GM12878 (cell line): ENCODE measurements around the gene CNN1. TPM values are rescaled to one million over a fixed set of nuclear protein-coding genes. Genes with fewer than 3 reads are reported as not detected.

ENCODE experiments used
- ATAC-seq: fragments of 200-7000 bp; cut with Tn5 transposase; 3 replicates; pipeline ENCODE4 v1.9.1; 2020; ENCODE audit warnings: mild to moderate bottlenecking, moderate library complexity
- BruUV-seq: library from RNA; stranded (reverse); fragments of 400-500 nt; replicated peaks from 2 replicates; lab custom pipeline; 2021; lab: Mats Ljungman, UMichigan
- CTCF ChIA-PET: fragments of 300-600 bp; sonication (Branson Sonifier 250); formaldehyde crosslinking; extraction: SDS; loops from one replicate; lab custom pipeline; 2021; ENCODE audit warnings: inconsistent platforms; lab: Yijun Ruan, JAX
- POLR2A ChIA-PET: fragments of 350-600 bp; formaldehyde crosslinking; extraction: SDS; loops from one replicate; lab custom pipeline; 2021; ENCODE audit warnings: inconsistent platforms; lab: Charles Lee
- RAD21 ChIA-PET: fragments of 300-600 bp; sonication (Branson Sonifier 250); formaldehyde crosslinking; loops from one replicate; lab custom pipeline; 2023; ENCODE audit warnings: antibody characterized with exemption; ENCODE audit not compliant: unreplicated experiment; lab: Charles Lee
- SMC1A ChIA-PET: fragments of 300-600 bp; sonication (Branson Sonifier 250); formaldehyde crosslinking; loops from one replicate; lab custom pipeline; 2023; ENCODE audit not compliant: unreplicated experiment, uncharacterized antibody; lab: Charles Lee
- DNase-seq: peaks from one replicate; pipeline ENCODE4 v3.0.0-alpha.2; 2011; ENCODE audit warnings: low read depth, low spot score
- FAIRE-seq: peaks from 3 replicates; lab custom pipeline; 2011; peaks lifted over from hg19 to GRCh38; lab: Jason Lieb, UNC
- H2AFZ ChIP-seq: 2 replicates; pipeline ENCODE4 v1.6.0; 2011; ENCODE audit warnings: low read depth, low read length, control low read depth; ENCODE audit not compliant: control insufficient read depth
- H3K27ac ChIP-seq: 2 replicates; pipeline ENCODE4 v1.5.1; 2011; ENCODE audit warnings: control low read depth; ENCODE audit not compliant: control insufficient read depth, insufficient read depth
- H3K27me3 ChIP-seq, 2 experiments: replicated peaks in 1 of 2; 2 replicates each; pipeline versions ENCODE4 v1.6.0 to v1.6.1; 2011; ENCODE audit warnings: low read length in 1 of 2; ENCODE audit not compliant: control insufficient read depth in 2 of 2, insufficient read depth in 2 of 2
- H3K36me3 ChIP-seq, 2 experiments: 2 replicates each; pipeline ENCODE4 v1.5.1; 2011; ENCODE audit warnings: low read length in 1 of 2; ENCODE audit not compliant: control insufficient read depth in 2 of 2, insufficient read depth in 2 of 2
- H3K4me1 ChIP-seq: 2 replicates; pipeline ENCODE4 v1.6.1; 2011; ENCODE audit warnings: mild to moderate bottlenecking, low read length, moderate library complexity, mixed read lengths; ENCODE audit not compliant: control insufficient read depth, insufficient read depth
- H3K4me2 ChIP-seq: 2 replicates; pipeline ENCODE4 v1.6.0; 2011; ENCODE audit warnings: control low read depth; ENCODE audit not compliant: control insufficient read depth, insufficient read depth
- H3K4me3 ChIP-seq: fragments of 200-600 bp; sonication (generic); 2 replicates; pipeline ENCODE4 v1.5.1; 2016
- H3K79me2 ChIP-seq: 2 replicates; pipeline ENCODE4 v1.6.0; 2011; ENCODE audit warnings: low read length; ENCODE audit not compliant: control insufficient read depth, insufficient read depth
- H3K9ac ChIP-seq: 2 replicates; pipeline ENCODE4 v1.8.0; 2011; ENCODE audit warnings: low read length, control low read depth, mixed read lengths; ENCODE audit not compliant: control insufficient read depth, insufficient read depth
- H3K9me3 ChIP-seq: replicated peaks from 3 replicates; pipeline ENCODE4 v1.5.1; 2011; ENCODE audit warnings: mild to moderate bottlenecking, low read length; ENCODE audit not compliant: control insufficient read depth, insufficient read depth
- H4K20me1 ChIP-seq: 2 replicates; pipeline ENCODE4 v1.6.0; 2011; ENCODE audit not compliant: control insufficient read depth, insufficient read depth
- SP1 ChIP-seq: IDR thresholded peaks from one replicate; pipeline ENCODE4 v1.6.1; 2011; ENCODE audit warnings: low read depth, low read length
- TCF12 ChIP-seq: IDR thresholded peaks from 2 replicates; pipeline ENCODE4 v1.6.1; 2011; ENCODE audit warnings: low read depth, mild to moderate bottlenecking, low read length
- TCF3 ChIP-seq: IDR thresholded peaks from 2 replicates; pipeline ENCODE4 v1.6.1; 2012; ENCODE audit warnings: low read depth, mild to moderate bottlenecking, low read length, borderline replicate concordance; ENCODE audit not compliant: insufficient read depth
- ZNF207 ChIP-seq: fragments of 450-650 bp; IDR thresholded peaks from 2 replicates; pipeline ENCODE4 v1.6.1; 2014; ENCODE audit warnings: antibody characterized with exemption, mild to moderate bottlenecking, borderline replicate concordance
- WGBS: methylation state at CpG from one replicate; pipeline ENCODE4 v1.1.6; 2016; ENCODE audit warnings: low lambda C conversion rate; ENCODE audit not compliant: insufficient replicate concordance, insufficient coverage; ENCODE audit errors: missing lambda C conversion rate; 5-methylcytosine and 5-hydroxymethylcytosine counted together
- in situ Hi-C: fragments of 300-500 bp; cut with MboI; formaldehyde crosslinking; loops from 9 replicates; pipeline ENCODE4 v1.14.3; 2018; ENCODE audit warnings: mixed read lengths
- intact Hi-C: fragments of 100-400 bp; cut with micrococcal nuclease; formaldehyde crosslinking; loops from one replicate; pipeline ENCODE4 v1.14.2; 2022; ENCODE audit not compliant: unreplicated experiment
- polyA plus RNA-seq, 11 experiments: library from polyadenylated mRNA; depleted of rRNA in 4 of 11; unstranded in 6 of 11; stranded (reverse) in 5 of 11; fragments of >200 nt; fragmentation: Nextera tagmentation in 4 of 11; fragmentation: Illumina TruSeq in 1 of 11; extraction: Ambion mirVana in 4 of 11; extraction: Trizol in 1 of 11; gene quantifications; 1 replicate in 1 of 11; 2 replicates in 10 of 11; pipeline versions ENCODE4 v1.2.1 to v1.2.3, GENCODE V29; 2011 to 2016; ENCODE audit warnings: inconsistent platforms in 2 of 11, missing spikeins in 2 of 11, low read depth in 1 of 11
- total RNA-seq, 4 experiments: library from RNA; depleted of rRNA in 3 of 4; stranded (reverse); fragments of >200 nt in 3 of 4; fragmentation: Illumina TruSeq in 1 of 4; extraction: Trizol in 1 of 4; gene quantifications; 2 replicates each; pipeline versions ENCODE4 v1.2.1 to v1.2.3, GENCODE V29; 2013 to 2021
- TF ChIP-seq, protein P1 (sequence below), 3 experiments: IDR thresholded peaks in 2 of 3; conservative IDR thresholded peaks in 1 of 3; 2 replicates each; pipeline ENCODE4 v1.5.1; 2011; ENCODE audit warnings: low read depth in 3 of 3, low read length in 3 of 3, mild to moderate bottlenecking in 3 of 3, control low read depth in 2 of 3, moderate library complexity in 2 of 3, inconsistent platforms in 1 of 3, mixed read lengths in 1 of 3; ENCODE audit not compliant: control insufficient read depth in 2 of 3, insufficient read depth in 1 of 3; ENCODE audit errors: extremely low read depth in 1 of 3

The CNN1 gene
- total and polyA plus RNA-seq, 10 of the 15 experiments (the other 5 are each of a cell fraction or from before 2014, with no cell fraction given), result 0.03 to 0.58 (median 0.22) TPM; not detected in 1

DNA sequence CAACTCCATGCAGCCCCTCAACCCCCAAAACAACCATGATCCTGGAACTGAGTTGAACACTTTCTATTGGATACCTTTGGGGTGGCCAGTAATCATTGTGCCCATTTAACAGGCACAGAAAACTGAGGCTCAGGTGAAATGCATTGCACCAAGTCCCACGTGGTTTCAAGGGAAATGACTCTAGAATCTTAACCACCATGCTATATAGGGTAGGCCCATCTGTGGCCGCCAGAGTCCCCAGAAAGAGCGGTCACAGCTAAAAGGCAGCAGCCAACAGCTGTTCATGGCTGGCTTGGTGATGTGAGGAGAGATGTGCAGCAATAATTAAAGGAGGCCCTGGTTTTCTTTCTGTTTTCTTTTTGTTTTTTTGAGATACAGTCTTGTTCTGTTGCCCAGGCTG, 2.6 kb downstream of the CNN1 start:
- intact Hi-C loops (no loop called here), in situ Hi-C loops (no loop called here)
- no TSS peak for BruUV-seq
- Histone ChIP-seq H3K27ac (no peak overlapping the region), H3K36me3 (no peaks in the 10 kb centered on the region), H3K4me3 (no peak overlapping the region), H4K20me1 (no peaks in the 10 kb centered on the region), H3K9ac (no peak overlapping the region), H3K9me3 (no peaks in the 10 kb centered on the region), H2AFZ (no peak overlapping the region), H3K79me2 (no peaks in the 10 kb centered on the region), H3K27me3 (no peaks in the 10 kb centered on the region), H3K4me1 (peaks cover 4% of the 10 kb centered on the region), H3K4me2 (no peak overlapping the region)
- DNase-seq (no peak), FAIRE-seq (no peak), ATAC-seq (peak; percentile 81)
- ChIA-PET SMC1A (no interaction called here), CTCF (no interaction called here), POLR2A (no interaction called here), RAD21 (no interaction called here)
- TF ChIP-seq ZNF207, result no peak
- TF ChIP-seq, protein P1, sequence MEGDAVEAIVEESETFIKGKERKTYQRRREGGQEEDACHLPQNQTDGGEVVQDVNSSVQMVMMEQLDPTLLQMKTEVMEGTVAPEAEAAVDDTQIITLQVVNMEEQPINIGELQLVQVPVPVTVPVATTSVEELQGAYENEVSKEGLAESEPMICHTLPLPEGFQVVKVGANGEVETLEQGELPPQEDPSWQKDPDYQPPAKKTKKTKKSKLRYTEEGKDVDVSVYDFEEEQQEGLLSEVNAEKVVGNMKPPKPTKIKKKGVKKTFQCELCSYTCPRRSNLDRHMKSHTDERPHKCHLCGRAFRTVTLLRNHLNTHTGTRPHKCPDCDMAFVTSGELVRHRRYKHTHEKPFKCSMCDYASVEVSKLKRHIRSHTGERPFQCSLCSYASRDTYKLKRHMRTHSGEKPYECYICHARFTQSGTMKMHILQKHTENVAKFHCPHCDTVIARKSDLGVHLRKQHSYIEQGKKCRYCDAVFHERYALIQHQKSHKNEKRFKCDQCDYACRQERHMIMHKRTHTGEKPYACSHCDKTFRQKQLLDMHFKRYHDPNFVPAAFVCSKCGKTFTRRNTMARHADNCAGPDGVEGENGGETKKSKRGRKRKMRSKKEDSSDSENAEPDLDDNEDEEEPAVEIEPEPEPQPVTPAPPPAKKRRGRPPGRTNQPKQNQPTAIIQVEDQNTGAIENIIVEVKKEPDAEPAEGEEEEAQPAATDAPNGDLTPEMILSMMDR (IDR thresholded peaks at IDR 0.05 in 2 of 3, conservative IDR thresholded peaks at IDR 0.05 in 1 of 3; ENCODE audit: control insufficient read depth in 2 of 3, extremely low read depth in 1 of 3, insufficient read depth in 1 of 3, low read depth in 3 of 3, low read length in 3 of 3), result 0 out of 6 replicates have a peak, but pooled peaks of 1 of the 3 experiments have one; percentile 9
- no peak for TF ChIP-seq SP1
- peak; percentile 39; the same call in 1 of the 2 replicates for TF ChIP-seq TCF3
- TF ChIP-seq TCF12, result peak; percentile 59; the same call in 1 of the 2 replicates
- WGBS, result 8% methylated on average over 3 of the region's 3 CpGs
